HG02981 (cell line): ENCODE data around the gene FBXW11.
"Not testable (repeated sequence)": the region's sequence is repeated elsewhere in the genome, so short reads cannot be mapped to it uniquely, and the experiment has no call there.

Experiments
- ATAC-seq: cut with Tn5 transposase; IDR thresholded peaks from one replicate; pipeline ENCODE4 v1.9.1; 2021; ENCODE audit warnings: mild to moderate bottlenecking, moderate library complexity; ENCODE audit not compliant: unreplicated experiment

Gene FBXW11

DNA sequence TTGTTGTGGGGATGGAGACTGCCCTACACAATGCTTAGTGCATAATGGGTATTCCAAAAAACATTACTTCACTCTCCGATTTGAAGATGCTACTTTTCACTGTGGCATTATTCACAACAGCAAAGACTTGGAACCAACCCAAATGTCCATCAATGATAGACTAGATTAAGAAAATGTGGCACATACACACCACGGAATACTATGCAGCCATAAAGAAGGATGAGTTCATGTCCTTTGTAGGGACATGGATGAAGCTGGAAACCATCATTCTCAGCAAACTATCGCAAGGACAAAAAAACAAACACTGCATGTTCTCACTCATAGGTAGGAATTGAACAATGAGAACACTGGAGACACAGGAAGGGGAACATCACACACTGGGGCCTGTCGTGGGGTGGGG, 90.7 kb downstream of the FBXW11 start:
- ATAC-seq: not testable (repeated sequence)

DNA sequence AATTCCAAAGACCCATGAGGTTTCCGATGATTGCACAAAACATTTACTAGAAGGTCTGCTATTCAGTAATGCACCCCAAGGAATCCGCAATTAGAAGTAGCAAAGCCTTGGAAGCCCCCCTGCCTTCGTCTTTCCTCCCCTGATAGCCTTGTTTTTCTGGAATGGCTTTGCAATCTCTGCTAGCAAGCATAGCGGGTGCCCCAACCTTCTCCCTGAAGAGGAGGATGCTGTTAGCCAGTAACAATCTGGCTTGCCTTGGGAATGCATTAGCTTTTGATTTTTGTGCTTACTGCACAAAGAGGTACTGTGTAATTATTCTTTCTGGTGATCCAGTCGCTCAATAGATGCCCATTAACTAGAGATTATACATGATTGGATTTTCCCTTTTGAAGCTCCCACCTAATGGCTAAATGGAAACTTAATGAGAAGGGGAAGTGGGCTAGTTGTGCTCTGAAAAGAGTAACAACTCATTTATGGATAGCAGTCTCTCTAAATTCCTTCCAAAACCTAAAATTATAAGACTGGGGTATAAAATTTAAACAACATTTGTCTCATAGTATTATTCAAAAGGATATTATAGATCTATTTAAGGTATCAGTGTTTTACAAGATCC, 91.6 kb downstream of the FBXW11 start:
- ATAC-seq: no peak

DNA sequence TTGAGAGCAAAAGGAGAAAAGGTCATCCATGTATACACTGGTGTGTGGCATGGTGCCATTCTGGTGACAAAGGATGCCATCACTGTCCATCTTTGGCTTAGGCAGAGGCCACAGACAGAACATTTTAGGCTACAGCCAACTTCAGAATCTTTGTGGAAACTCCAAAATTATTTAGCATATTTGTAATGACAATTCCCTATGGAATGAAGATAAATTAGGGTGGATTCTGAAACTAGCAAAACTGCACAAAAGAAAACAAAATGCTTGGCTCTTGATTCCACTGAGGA, 92.5 kb downstream of the FBXW11 start:
- no peak for ATAC-seq

DNA sequence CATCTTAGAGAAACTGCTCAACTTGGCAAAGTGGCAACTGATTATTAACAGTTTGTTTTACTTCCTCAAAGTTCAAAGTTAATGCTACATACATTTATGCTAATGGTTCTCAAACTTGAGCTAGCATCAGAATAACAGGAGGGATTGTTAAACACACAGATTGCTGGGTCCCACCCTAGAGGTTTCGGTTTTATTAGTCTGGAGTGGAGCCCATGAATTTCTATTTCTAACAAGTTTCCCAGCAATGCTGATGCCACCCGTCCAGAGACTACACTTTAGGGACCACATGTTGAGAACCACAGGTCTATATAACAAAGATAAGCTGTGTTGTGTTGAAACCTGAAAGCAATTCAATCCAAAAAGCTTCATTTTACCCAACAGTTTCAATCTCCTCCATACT, 95.3 kb downstream of the FBXW11 start:
- no peak for ATAC-seq

DNA sequence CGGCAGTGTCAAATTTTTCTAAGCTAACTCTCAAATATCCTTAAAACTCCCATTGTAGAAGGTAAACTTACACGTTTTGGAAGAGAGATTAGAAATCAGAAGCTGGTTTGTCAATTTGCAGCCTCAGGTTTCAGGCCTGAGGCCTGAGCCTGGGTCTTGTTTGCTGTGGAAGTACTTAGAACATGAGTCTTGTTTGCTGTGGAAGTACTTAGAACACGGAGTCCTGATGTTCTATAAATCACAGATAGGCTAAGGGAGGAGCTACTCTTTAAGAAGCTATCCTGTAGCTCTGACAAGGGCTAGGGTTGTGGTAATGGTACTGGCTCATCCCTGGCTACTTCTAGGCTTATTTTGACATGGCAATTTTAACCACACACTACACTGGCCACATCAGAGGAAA, 97.8 kb downstream of the FBXW11 start:
- ATAC-seq: no peak

DNA sequence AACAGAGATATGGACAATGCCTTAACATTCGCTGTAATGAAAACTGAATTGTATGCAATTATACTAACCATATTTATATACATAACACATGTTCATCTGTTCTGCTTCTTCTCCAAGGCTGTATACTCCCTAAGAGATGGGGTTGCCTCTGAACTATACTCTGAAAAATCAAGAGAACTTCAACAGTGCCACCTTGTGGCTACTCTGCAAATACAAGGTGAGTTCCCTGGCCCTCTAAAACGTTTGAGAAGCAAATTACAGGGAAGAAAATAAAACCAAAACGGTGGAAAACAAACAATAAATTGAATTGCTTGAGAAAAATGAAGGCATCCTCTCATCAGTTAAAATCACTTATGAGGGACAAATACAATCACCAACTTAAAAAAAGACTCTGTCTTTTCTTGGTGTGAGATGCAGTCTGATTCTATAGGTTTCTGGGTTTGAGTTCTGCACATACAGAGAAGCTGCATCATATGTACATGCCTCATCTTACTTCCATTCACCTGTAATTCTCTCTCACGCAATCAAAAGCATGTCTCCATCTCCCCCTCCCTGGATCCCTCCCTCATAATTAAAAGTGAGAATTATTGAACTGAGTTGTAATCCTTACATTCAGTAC, 98.6 kb downstream of the FBXW11 start:
- ATAC-seq: no peak

DNA sequence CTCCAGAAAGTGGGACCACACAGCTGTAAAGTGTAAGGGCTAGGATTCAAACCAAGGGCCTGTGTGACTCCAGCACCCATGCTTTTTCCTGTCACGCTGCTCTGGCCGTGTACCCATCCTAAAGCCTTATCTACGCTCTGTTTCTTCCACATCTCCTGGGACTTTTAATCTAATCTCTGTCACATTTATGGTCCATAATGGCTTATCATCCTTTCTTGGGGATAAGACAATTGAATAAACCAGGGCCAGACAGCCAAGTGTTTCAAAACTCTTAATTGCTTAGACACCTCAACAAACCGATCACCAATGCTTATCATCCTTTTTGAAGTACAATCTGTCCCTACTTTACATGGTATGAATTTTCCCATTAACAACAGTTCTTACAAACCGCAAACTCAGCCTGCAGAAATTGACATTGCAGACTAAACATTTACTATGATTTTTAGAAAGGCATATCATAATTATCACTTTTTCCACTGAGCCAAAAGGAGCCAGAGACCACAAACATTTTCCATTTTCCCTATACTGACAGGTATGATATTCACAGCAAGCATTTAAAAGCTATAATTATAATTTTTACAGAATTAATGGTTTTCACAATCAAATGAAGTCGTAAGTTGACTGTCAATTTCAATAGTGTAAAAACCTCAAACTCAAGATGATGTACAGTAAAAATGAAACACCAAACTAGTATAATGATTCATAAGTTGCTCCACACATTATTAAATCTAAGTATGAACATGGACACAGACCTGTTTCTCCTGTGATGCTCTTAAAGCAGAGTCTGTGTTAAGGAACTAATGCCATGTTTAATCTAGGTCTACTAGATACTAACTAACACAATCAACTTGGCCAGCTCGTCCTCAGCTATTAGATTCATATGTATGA, 99.5 kb downstream of the FBXW11 start:
- peak; percentile 40 for ATAC-seq

DNA sequence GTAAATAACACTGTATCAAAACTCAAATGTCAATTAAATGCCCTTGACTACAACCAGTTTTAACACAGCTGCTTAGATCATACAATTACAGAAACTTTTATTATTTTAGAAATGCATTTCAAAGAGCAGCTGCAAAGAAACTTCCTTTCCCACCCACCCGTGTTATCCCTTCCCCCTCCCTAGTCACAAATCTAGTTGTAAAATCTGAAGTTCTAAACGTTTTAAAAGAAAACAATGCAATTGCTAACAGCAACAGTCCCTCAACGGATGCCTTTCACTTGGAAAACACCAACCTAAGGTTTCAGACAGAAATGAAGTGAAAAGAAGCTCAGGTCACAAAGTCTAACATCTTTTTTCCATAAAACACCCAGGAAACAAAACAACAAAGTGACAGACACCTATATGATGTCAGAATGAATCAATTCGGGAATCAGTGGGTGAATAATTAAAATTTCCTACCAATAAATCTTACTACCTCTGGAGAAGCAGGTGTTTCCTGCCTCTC, 100.3 kb downstream of the FBXW11 start:
- no peak for ATAC-seq

DNA sequence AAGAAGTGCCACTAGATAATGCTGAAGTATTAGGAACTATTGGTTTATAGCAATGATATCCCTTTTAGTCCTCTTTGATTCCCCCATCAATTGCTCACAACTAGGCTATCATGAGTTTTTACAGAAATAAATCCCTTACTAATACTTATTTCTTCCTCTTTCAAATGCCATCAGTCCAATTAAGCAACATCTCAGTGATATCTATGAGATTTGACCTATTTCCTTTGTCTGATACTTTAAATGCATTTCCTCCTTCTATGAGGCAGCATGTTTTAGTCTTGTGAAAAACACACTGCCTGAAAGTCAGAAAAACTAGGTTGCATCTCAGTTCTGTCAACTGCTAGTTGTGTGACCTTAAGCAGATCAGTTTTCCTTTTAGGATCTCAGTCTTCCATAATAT, 101.6 kb downstream of the FBXW11 start:
- no peak for ATAC-seq

DNA sequence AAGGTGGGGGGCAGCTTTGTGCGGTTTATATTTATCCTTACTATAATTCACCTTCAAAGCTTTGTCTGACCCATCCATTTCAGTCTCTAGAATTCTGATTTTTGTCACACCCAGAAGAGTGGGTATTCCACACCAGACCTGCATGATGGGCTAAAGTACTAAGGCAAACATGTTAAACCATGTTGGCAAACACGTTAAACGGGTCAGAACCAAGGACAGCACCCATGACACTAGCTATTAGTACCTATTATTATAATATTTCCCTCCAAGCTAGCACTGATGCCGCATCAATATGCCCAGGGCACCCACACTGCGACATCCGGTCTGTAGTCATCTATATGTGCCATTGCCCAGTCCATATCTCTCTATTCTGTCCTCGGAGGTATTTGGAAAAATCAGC, 104.7 kb downstream of the FBXW11 start:
- ATAC-seq: no peak

DNA sequence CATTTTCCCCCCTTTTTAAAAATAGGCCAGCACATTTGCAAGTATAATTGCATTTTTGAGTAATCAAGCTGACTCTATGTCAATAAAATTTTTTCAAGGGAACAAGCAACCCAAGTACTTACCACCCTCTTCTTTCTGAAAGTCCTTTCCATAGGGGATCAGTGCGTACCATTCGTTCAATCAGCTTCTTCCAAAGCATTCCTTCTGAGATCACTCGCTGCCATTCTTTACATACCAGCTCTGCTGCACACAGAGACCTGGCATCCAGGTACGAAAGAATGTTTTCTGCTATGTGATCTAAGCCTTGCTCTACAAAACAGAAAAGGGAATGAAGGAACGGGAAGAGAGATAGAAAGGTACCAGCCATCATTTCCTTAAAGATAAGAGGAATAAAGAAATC, 106.6 kb downstream of the FBXW11 start:
- ATAC-seq: no peak

DNA sequence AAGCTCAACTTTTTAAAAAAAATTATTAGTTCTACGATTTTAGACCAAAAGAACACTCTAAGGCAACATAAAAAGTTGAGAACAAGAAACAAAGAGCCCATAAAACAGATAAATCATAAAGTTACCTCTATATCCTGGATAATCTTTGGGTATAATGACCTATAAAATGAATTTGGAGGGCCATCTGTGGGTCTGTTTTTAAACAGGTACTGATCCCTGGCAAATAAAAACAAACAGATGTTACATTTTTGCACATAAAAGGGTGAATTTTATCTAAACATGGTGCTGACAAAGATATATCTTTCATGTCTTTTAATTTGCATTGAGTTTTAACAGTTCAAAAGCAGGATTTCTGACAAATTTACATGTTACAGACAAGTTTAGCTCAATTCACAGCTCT, 107.6 kb downstream of the FBXW11 start:
- no peak for ATAC-seq

DNA sequence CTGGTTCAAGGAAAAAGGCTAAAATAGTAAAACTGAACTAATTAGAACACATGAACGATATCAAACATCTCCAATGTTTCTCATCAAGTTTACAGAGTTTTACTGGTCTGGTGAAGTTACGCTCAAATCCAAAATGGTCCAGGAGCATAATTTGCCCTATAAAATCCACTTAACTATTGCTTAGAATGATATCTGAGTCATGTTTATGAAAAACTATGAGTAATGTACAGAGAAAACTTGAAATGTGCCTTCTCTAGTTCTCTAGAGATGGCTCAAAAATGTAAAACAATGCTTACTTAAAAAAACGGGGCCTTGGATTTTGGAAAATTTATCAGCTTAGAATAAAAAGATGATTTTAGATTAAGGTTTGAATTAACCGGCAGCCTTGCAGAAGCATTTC, 108.1 kb downstream of the FBXW11 start:
- no peak for ATAC-seq

DNA sequence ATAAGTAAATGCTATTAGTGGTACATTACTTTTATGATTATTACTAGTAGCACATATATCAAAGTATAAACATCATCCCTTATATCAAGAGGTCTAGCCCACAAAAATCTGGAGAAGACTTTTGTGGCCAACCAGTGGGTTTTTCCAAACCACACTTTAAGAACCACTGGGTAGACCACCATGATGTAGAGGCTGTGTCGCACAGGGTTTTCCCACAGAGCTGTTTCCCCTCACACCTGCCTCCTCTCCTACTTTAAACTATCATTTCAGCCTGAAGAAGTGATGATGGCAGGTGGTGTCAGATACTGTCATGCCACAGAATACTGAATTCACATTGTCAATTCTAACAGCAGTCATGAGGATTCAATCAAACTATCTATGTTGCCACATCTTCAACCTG, 109.2 kb downstream of the FBXW11 start:
- no peak for ATAC-seq

DNA sequence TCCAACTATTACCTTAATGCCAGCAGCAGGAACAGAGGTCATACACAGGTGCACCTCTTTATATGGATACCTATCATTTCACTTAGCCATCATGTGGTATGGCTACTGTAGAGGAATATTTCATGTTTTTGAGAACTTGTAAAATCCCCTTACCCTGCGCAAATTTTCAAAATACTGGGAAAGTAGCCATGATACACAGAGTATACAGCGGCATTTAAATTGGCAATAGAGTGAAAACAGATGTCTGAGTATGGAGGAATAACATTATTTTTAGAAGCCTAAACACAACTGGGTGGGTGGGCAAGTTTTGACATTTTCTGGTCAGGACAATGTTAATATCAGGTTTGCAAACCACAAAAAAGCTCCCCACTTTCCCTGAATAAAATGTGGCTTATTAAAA, 111.4 kb downstream of the FBXW11 start:
- no peak for ATAC-seq

DNA sequence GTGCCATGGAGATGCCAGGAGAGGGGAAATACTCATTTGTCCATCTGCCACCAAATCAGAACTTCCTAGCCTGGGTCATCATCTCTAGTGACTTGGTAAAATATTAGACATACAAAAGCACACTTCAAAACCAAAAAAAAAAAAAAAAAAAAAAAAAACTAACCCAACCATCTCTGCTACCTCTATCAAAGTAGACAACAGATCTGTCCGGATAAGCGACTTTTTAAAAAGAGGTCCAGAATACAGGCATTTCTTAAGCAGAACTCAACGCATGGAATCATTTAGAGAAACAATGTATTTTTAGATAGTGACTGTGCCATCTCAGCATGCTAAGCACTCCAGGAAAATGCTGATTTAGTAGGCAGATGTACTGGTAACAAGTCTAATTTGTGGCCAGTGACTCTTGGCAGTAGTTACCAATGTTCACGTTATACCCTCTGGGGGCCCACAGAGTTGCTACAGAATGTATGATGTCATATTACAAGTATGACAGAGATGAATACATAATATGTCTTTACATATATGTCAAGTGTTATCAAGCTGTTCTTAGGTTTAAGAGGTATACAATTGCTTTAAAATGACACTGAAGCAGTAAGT, 113.0 kb downstream of the FBXW11 start:
- no peak for ATAC-seq

DNA sequence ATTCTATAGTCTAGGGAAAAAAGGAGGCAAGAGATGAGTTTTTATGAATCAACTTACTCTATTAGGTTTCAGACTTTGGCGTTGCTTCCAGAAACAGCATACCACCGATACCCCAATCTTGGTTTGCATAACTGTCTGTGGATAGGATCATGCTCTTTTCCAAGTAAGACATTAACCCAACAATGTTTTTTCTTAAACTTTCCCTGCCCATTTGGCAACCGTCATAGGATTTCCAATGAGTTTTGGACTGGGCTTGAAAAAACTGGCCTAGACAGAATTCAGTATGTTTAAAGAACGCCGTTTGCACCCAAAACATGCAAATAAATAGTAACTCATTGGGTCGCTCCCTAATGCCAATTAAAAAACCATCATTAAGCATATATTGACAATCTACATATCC, 114.8 kb downstream of the FBXW11 start:
- ATAC-seq: no peak

DNA sequence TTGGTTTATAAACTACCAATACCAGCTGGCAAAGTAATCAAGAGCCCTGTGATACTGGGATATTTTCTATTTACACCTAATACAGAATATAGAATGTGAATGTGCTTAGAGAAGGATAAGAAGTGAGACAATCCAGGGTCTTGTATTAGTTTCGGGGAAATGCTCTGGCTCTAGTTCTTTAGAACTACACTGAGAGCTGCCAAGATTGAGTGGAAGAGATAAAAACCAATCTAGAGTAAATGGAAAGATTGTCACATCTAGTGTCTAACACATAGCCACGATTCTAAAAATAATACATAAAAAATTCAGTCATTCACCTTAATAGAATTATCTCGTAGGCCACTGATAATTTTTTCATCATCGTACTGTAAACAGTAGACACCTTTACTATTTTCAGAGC, 115.3 kb downstream of the FBXW11 start:
- no peak for ATAC-seq

DNA sequence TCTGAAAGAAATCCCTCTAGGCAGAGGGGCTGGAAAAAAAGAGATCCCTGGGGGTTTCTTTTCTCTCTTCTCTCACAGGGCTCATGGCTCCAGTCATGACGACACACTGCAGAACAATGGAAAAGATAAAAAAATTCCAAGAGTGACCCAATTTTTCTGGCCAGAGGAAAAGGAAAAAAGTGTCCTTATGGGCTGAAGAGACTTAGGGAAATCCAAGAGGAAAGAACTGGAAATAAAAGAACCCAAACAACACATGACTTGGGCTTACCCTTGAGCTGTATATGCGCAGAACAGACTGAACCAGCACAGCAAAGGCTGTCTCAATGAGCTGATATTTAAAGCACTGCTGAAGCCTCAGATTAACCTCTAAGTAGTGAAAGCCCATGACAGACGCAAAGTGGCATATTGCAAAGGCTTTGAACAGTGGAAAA, 118.4 kb downstream of the FBXW11 start:
- no peak for ATAC-seq

DNA sequence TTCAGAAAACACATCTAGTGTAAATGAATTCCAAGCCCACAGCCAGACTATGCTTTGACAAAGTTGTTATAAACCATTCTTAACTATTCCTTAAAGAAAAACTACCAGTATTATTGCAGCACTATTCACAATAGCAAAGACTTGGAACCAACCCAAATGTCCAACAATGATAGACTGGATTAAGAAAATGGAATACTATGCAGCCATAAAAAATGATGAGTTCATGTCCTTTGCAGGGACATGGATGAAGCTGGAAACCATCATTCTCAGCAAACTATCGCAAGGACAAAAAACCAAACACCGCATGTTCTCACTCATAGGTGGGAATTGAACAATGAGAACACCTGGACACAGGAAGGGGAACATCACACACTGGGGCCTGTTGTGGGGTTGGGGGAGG, 120.4 kb downstream of the FBXW11 start:
- not testable (repeated sequence) for ATAC-seq

DNA sequence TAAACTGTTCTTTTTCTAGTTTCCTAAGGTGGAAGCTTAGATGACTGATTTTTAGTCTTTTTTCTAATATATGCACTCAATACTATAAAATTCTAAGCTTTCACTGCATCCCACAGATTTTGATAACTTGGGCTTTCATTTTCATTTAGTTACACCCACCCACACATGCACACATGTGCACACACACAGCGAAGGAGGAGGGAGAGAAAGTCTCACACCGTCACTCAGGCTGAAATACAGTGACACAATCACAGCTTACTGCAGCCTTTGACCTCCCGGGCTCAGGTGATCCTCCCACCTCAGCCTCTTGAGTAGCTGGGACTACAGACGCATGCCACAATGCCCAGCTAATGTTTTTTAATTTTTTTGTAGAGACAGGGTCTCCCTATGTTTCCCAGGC, 124.3 kb downstream of the FBXW11 start:
- ATAC-seq: no peak

DNA sequence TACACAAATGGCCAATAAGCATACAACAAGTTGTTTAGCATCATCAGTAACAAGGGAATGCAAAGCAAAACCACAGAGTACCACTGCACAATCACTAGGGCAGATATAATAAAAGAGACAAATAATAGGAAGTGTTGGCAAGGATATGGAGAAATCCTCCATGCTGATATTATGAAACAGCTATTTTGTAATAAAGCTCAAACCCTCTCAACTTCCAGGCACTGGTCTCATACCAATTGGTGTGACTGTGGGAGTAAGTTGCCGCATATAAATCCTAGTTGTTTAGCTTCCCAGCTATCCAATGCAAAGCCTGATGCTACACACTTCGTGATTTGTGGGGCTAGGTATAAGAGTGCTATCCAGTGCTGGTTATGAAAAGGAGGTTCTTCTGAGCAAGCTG, 132.2 kb downstream of the FBXW11 start:
- ATAC-seq: no peak
